Muscle layer of duodenum (tissue), 2 donors: ENCODE measurements around the gene OTX1.
"Not testable (repeated sequence)": the region's sequence is repeated elsewhere in the genome, so short reads cannot be mapped to it uniquely, and the experiment has no call there.

Experiments
- H3K27ac ChIP-seq: one replicate; pipeline ENCODE4 v1.7.0; 2013; ENCODE audit warnings: mild to moderate bottlenecking, low read length
- H3K27me3 ChIP-seq: one replicate; pipeline ENCODE4 v1.7.0; 2013; ENCODE audit warnings: low read depth, mild to moderate bottlenecking, control low read depth, low read length
- H3K36me3 ChIP-seq, 2 donors: one replicate each; pipeline ENCODE4 v1.7.0; 2013; ENCODE audit warnings: low read length in 2 of 2, control low read depth in 1 of 2, mild to moderate bottlenecking in 1 of 2; ENCODE audit not compliant: insufficient read depth in 2 of 2, control insufficient read depth in 1 of 2
- H3K4me1 ChIP-seq, 2 donors: one replicate each; pipeline ENCODE4 v1.7.0; 2013; ENCODE audit warnings: low read length in 2 of 2, mild to moderate bottlenecking in 2 of 2, control low read depth in 1 of 2, moderate library complexity in 1 of 2; ENCODE audit not compliant: insufficient read depth in 2 of 2, control insufficient read depth in 1 of 2
- H3K4me3 ChIP-seq, 2 donors: one replicate each; pipeline ENCODE4 v1.7.0; 2013; ENCODE audit warnings: low read length in 2 of 2, low read depth in 1 of 2, mild to moderate bottlenecking in 1 of 2
- H3K9me3 ChIP-seq, 2 donors: one replicate each; pipeline ENCODE4 v1.7.0; 2013; ENCODE audit warnings: low read length in 2 of 2, control low read depth in 1 of 2, mild to moderate bottlenecking in 1 of 2; ENCODE audit not compliant: control insufficient read depth in 1 of 2
- donor health status: healthy.

The OTX1 gene

GRCh38 chr2:63050334-63051041 is at the start of gene OTX1:
TSS of gene OTX1 (plus strand) at chr2:63050830. CDS start at chr2:63052991, 2,161 bp downstream.
- peaks cover 0 to 22% of the 10 kb centered on the region in 2 donors for H3K36me3 ChIP-seq
- H3K4me1 ChIP-seq = peaks cover 8 to 54% of the 10 kb centered on the region in 2 donors
- peaks cover 82% of the 10 kb centered on the region for H3K27me3 ChIP-seq
- no peak within 1 kb of the TSS for H3K27ac ChIP-seq
- peak within 1 kb of the TSS; percentile 59 to 64 for H3K4me3 ChIP-seq
- H3K9me3 ChIP-seq = peaks cover 0 to 3% of the 10 kb centered on the region in 2 donors

GRCh38 chr2:63001576-63001975 is 49.1 kb upstream of the OTX1 start:
- no peaks in the 10 kb centered on the region for H3K9me3 ChIP-seq
- H3K4me1 ChIP-seq = no peaks in the 10 kb centered on the region
- H3K36me3 ChIP-seq = peaks cover 6 to 32% of the 10 kb centered on the region in 2 donors
- no peak overlapping the region for H3K4me3 ChIP-seq
- H3K27ac ChIP-seq = no peak overlapping the region
- H3K27me3 ChIP-seq = no peaks in the 10 kb centered on the region

- Histone ChIP-seq H3K27me3 (no peaks in the 10 kb centered on the region), H3K36me3 (peaks cover 0 to 24% of the 10 kb centered on the region in 2 donors), H3K4me3 (no peak overlapping the region), H3K9me3 (no peaks in the 10 kb centered on the region), H3K4me1 (no peaks in the 10 kb centered on the region), H3K27ac (no peak overlapping the region)
These were observed 47.3 kb upstream of the OTX1 start for GRCh38 chr2:63003351-63003750.

- Histone ChIP-seq H3K27me3 (no peaks in the 10 kb centered on the region), H3K36me3 (peaks cover 0 to 14% of the 10 kb centered on the region in 2 donors), H3K4me1 (no peaks in the 10 kb centered on the region), H3K4me3 (no peak overlapping the region), H3K27ac (no peak overlapping the region), H3K9me3 (no peaks in the 10 kb centered on the region)
These were observed 42.7 kb upstream of the OTX1 start for GRCh38 chr2:63007813-63008458.

- no peak overlapping the region for H3K4me3 ChIP-seq
- H3K27ac ChIP-seq = no peak overlapping the region
- peaks cover 0 to 16% of the 10 kb centered on the region in 2 donors for H3K36me3 ChIP-seq
- no peaks in the 10 kb centered on the region for H3K4me1 ChIP-seq
- H3K9me3 ChIP-seq = no peaks in the 10 kb centered on the region
- H3K27me3 ChIP-seq = no peaks in the 10 kb centered on the region
These were observed 41.8 kb upstream of the OTX1 start for GRCh38 chr2:63008838-63009237.

GRCh38 chr2:63009490-63009889 is 41.1 kb upstream of the OTX1 start:
- Histone ChIP-seq H3K4me3 (no peak overlapping the region), H3K4me1 (no peaks in the 10 kb centered on the region), H3K27me3 (no peaks in the 10 kb centered on the region), H3K27ac (no peak overlapping the region), H3K36me3 (peaks cover 0 to 13% of the 10 kb centered on the region in 2 donors), H3K9me3 (no peaks in the 10 kb centered on the region)

- H3K4me1 ChIP-seq = no peaks in the 10 kb centered on the region
- H3K27me3 ChIP-seq = no peaks in the 10 kb centered on the region
- peaks cover 0 to 20% of the 10 kb centered on the region in 2 donors for H3K36me3 ChIP-seq
- H3K27ac ChIP-seq = no peak overlapping the region
- H3K9me3 ChIP-seq = no peaks in the 10 kb centered on the region
- H3K4me3 ChIP-seq = no peak overlapping the region
These were observed 38.1 kb upstream of the OTX1 start for GRCh38 chr2:63012541-63012940.

GRCh38 chr2:63013438-63013837 is 37.2 kb upstream of the OTX1 start:
- Histone ChIP-seq H3K4me1 (no peaks in the 10 kb centered on the region), H3K9me3 (no peaks in the 10 kb centered on the region), H3K36me3 (peaks cover 0 to 20% of the 10 kb centered on the region in 2 donors), H3K4me3 (no peak overlapping the region), H3K27ac (no peak overlapping the region), H3K27me3 (no peaks in the 10 kb centered on the region)

- H3K9me3 ChIP-seq = no peaks in the 10 kb centered on the region
- H3K27ac ChIP-seq = no peak overlapping the region
- no peaks in the 10 kb centered on the region for H3K4me1 ChIP-seq
- no peaks in the 10 kb centered on the region for H3K27me3 ChIP-seq
- H3K36me3 ChIP-seq = peaks cover 0 to 20% of the 10 kb centered on the region in 2 donors
- no peak overlapping the region for H3K4me3 ChIP-seq
These were observed 35.2 kb upstream of the OTX1 start for GRCh38 chr2:63015389-63015788.

GRCh38 chr2:63018439-63018838 is 32.2 kb upstream of the OTX1 start:
- H3K4me3 ChIP-seq = no peak overlapping the region
- no peaks in the 10 kb centered on the region for H3K27me3 ChIP-seq
- peaks cover 6 to 21% of the 10 kb centered on the region in 2 donors for H3K36me3 ChIP-seq
- H3K27ac ChIP-seq = no peak overlapping the region
- no peaks in the 10 kb centered on the region for H3K4me1 ChIP-seq
- H3K9me3 ChIP-seq = no peaks in the 10 kb centered on the region

- not testable (repeated sequence) for H3K27ac ChIP-seq, H3K9me3 ChIP-seq, H3K4me3 ChIP-seq, H3K4me1 ChIP-seq, H3K27me3 ChIP-seq
- H3K36me3 ChIP-seq = peaks cover 6 to 24% of the 10 kb centered on the region in 2 donors
These were observed 30.9 kb upstream of the OTX1 start for GRCh38 chr2:63019686-63020085.
